AG04450 (cell line): ENCODE measurements around the gene KRTAP19-1. TPM values are rescaled to one million over a fixed set of nuclear protein-coding genes. Genes with fewer than 3 reads are reported as not detected.

Source experiments
- CTCF ChIA-PET: fragments of 300-600, 350-600 bp; formaldehyde crosslinking; extraction: SDS; loops from one replicate; lab custom pipeline; 2022; ENCODE audit warnings: antibody characterized with exemption, inconsistent platforms; lab: Charles Lee
- POLR2A ChIA-PET: fragments of 350-600 bp; formaldehyde crosslinking; extraction: SDS; loops from one replicate; lab custom pipeline; 2021; ENCODE audit warnings: antibody characterized with exemption, inconsistent platforms; lab: Yijun Ruan, JAX
- DNase-seq: peaks from one replicate; pipeline ENCODE4 v3.0.0-alpha.2; 2011; ENCODE audit warnings: low read depth, low spot score
- H3K27ac ChIP-seq: one replicate; pipeline ENCODE4 v1.5.1; 2012; ENCODE audit warnings: low read depth, low read length, control low read depth
- H3K27me3 ChIP-seq: one replicate; pipeline ENCODE4 v1.6.0; 2012; ENCODE audit warnings: low read length; ENCODE audit not compliant: control insufficient read depth, insufficient read depth
- H3K4me3 ChIP-seq: 2 replicates; pipeline ENCODE4 v1.5.1; 2011; ENCODE audit warnings: mild to moderate bottlenecking, low read depth, low read length, control low read depth
- H3K9me3 ChIP-seq: 2 replicates; pipeline ENCODE4 v1.5.1; 2012; ENCODE audit warnings: low read length; ENCODE audit not compliant: control insufficient read depth, insufficient read depth
- polyA plus RNA-seq: library from polyadenylated mRNA; depleted of rRNA; stranded (reverse); fragments of >200 nt; gene quantifications from 2 replicates; pipeline ENCODE4 v1.2.3, GENCODE V29; 2011
- TF ChIP-seq, protein P1 (sequence below): IDR thresholded peaks from 2 replicates; pipeline ENCODE4 v1.5.1; 2011; ENCODE audit warnings: low read depth, low read length, control low read depth, inconsistent platforms

Gene KRTAP19-1
- polyA plus RNA-seq, 1 experiment: not detected

DNA sequence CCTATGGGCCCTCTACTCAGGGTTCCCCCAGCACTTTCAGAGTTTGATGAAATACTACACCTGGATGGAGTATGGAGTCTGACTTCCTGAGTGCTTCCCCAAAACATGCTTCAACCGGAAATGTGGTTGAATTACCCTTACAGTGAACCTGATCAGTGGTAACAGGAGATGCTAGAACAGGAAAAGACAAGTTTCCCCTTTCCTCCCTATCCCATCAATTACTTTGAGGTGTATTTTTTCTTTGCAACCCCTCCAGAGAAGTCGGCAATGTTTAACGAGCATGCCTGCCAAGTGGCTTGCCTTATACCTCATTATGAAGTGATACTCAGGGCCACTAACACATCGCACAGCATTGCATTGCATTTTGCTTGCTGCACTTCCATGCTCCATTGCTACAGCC is 33.1 kb downstream of the KRTAP19-1 start:
- Histone ChIP-seq H3K4me3 (no peak overlapping the region), H3K27ac (no peak overlapping the region), H3K9me3 (peaks cover 5% of the 10 kb centered on the region), H3K27me3 (no peaks in the 10 kb centered on the region)
- ChIA-PET CTCF (no interaction called here), POLR2A (no interaction called here)
- TF ChIP-seq, protein P1, sequence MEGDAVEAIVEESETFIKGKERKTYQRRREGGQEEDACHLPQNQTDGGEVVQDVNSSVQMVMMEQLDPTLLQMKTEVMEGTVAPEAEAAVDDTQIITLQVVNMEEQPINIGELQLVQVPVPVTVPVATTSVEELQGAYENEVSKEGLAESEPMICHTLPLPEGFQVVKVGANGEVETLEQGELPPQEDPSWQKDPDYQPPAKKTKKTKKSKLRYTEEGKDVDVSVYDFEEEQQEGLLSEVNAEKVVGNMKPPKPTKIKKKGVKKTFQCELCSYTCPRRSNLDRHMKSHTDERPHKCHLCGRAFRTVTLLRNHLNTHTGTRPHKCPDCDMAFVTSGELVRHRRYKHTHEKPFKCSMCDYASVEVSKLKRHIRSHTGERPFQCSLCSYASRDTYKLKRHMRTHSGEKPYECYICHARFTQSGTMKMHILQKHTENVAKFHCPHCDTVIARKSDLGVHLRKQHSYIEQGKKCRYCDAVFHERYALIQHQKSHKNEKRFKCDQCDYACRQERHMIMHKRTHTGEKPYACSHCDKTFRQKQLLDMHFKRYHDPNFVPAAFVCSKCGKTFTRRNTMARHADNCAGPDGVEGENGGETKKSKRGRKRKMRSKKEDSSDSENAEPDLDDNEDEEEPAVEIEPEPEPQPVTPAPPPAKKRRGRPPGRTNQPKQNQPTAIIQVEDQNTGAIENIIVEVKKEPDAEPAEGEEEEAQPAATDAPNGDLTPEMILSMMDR: no peak
- no peak for DNase-seq

DNA sequence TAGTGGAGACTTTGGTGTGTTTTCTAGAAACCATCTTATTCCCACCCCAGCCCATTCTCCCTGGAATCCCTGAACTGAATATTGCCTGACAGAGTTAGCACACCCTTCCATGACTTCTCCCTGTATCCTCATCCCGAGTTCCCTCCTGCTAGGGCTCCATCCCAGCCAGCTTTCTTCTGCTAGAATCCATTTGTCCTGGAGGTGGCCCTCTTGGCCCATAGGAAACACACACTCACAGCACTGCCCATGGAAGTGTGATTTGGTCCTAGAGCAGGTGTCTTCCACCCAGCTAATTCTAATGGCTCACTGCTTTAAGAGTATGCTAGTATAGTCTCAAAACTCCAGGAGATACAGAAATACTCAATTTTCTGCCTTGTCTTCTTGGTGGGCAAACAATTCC is 36.0 kb downstream of the KRTAP19-1 start:
- Histone ChIP-seq H3K27me3 (no peaks in the 10 kb centered on the region), H3K9me3 (peaks cover 15% of the 10 kb centered on the region), H3K27ac (no peak overlapping the region), H3K4me3 (no peak overlapping the region)
- TF ChIP-seq, protein P1: no peak
- ChIA-PET CTCF (no interaction called here), POLR2A (no interaction called here)
- DNase-seq: no peak

DNA sequence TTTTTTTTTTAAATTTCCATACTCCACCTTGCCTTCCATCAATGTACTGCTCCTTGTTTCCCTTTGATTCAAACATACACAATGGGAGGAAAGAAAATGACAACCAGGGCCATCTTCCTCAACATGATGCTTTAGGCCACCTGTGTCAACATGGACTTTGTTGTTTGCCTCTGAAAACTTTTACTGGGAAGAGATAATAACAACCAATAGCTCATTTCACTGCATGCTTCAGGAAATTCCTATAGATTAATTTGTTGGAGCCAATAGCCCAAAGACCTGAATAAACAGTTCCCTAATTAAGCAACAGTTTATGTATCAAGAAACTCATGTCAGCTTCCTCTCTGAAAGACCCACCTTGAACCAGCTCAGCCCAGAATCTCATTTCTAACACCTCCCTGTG is 36.9 kb downstream of the KRTAP19-1 start:
- TF ChIP-seq, protein P1: no peak
- no peak for DNase-seq
- Histone ChIP-seq H3K27ac (no peak overlapping the region), H3K27me3 (no peaks in the 10 kb centered on the region), H3K9me3 (peaks cover 15% of the 10 kb centered on the region), H3K4me3 (no peak overlapping the region)
- ChIA-PET CTCF (no interaction called here), POLR2A (no interaction called here)

DNA sequence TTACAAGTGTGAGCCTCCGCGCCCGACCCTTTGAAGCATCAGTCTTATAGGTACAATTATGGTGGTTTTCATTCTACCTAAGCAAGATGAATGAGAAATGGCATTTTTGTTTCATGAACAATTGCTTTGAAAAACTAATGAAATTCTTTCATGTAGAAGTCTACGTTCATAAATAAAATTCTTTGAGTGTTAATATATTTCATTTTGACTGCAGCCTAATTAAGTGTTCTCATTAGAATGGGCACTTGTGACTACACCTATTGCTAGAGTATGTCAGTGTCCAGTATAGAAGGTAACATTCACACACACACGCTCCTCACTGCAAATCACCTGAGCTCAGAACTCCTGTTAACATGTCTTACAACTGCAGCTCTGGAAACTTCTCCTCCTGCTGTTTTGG is 40.2 kb downstream of the KRTAP19-1 start, which contains the start of gene KRTAP15-1:
Gene KRTAP15-1, plus strand, starts transcription at position 301 of the 400 bp plus-strand sequence. Its CDS starts 53 bp downstream, at position 354.
- Histone ChIP-seq H3K27ac (no peak within 1 kb of the TSS), H3K27me3 (no peaks in the 10 kb centered on the region), H3K4me3 (no peak within 1 kb of the TSS), H3K9me3 (peaks cover 19% of the 10 kb centered on the region)
- POLR2A ChIA-PET: no interaction called here
- DNase-seq: no peak
- CTCF ChIA-PET: no interaction called here
- TF ChIP-seq, protein P1: no peak

DNA sequence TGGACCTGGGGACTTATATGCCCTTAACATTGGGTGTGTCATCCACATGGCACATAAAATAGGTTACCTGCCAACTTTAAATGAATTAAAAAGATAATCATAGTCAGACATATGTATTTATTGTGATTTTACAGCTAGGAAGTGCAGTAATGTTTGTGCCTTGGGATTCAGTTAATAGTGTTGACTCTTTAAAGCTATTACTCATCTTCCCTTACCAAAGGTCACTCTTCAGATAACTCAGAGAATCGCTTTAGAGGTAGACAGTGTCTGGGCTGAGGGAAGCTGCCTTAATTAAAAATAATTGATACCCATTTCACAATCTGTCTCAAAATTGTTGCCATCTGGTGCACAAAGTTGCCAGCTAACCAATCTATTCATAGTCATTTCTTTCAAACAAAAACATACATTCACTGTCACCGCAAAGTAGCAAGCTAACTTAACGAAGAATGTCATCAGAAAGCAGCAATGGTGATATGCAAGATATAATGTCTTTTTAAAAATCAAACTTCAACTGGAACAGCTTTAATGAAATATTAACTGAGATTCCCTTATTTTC is 43.1 kb downstream of the KRTAP19-1 start:
- no peaks in the 10 kb centered on the region for H3K27me3 ChIP-seq
- CTCF ChIA-PET: interaction anchor here (0.7 kb wide), 1 partner anchor 631 kb away, joined by 3 read pairs; no protein-coding TSS in a partner anchor
- peaks cover 18% of the 10 kb centered on the region for H3K9me3 ChIP-seq
- H3K4me3 ChIP-seq: no peak overlapping the region
- TF ChIP-seq, protein P1: no peak
- no peak for DNase-seq
- no peak overlapping the region for H3K27ac ChIP-seq
- POLR2A ChIA-PET: no interaction called here
